GM12878 (cell line): ENCODE measurements around the gene KCNG1. TPM values are rescaled to one million over a fixed set of nuclear protein-coding genes. Genes with fewer than 3 reads are reported as not detected.

Experiments used
- ATAC-seq: fragments of 200-7000 bp; cut with Tn5 transposase; 3 replicates; pipeline ENCODE4 v1.9.1; 2020; ENCODE audit warnings: mild to moderate bottlenecking, moderate library complexity
- BruUV-seq: library from RNA; stranded (reverse); fragments of 400-500 nt; replicated peaks from 2 replicates; lab custom pipeline; 2021; lab: Mats Ljungman, UMichigan
- CTCF ChIA-PET: fragments of 300-600 bp; sonication (Branson Sonifier 250); formaldehyde crosslinking; extraction: SDS; loops from one replicate; lab custom pipeline; 2021; ENCODE audit warnings: inconsistent platforms; lab: Yijun Ruan, JAX
- POLR2A ChIA-PET: fragments of 350-600 bp; formaldehyde crosslinking; extraction: SDS; loops from one replicate; lab custom pipeline; 2021; ENCODE audit warnings: inconsistent platforms; lab: Charles Lee
- RAD21 ChIA-PET: fragments of 300-600 bp; sonication (Branson Sonifier 250); formaldehyde crosslinking; loops from one replicate; lab custom pipeline; 2023; ENCODE audit warnings: antibody characterized with exemption; ENCODE audit not compliant: unreplicated experiment; lab: Charles Lee
- SMC1A ChIA-PET: fragments of 300-600 bp; sonication (Branson Sonifier 250); formaldehyde crosslinking; loops from one replicate; lab custom pipeline; 2023; ENCODE audit not compliant: unreplicated experiment, uncharacterized antibody; lab: Charles Lee
- DNase-seq: peaks from one replicate; pipeline ENCODE4 v3.0.0-alpha.2; 2011; ENCODE audit warnings: low read depth, low spot score
- FAIRE-seq: peaks from 3 replicates; lab custom pipeline; 2011; peaks lifted over from hg19 to GRCh38; lab: Jason Lieb, UNC
- H2AFZ ChIP-seq: 2 replicates; pipeline ENCODE4 v1.6.0; 2011; ENCODE audit warnings: low read depth, low read length, control low read depth; ENCODE audit not compliant: control insufficient read depth
- H3K27ac ChIP-seq: 2 replicates; pipeline ENCODE4 v1.5.1; 2011; ENCODE audit warnings: control low read depth; ENCODE audit not compliant: control insufficient read depth, insufficient read depth
- H3K27me3 ChIP-seq, 2 experiments: replicated peaks in 1 of 2; 2 replicates each; pipeline versions ENCODE4 v1.6.0 to v1.6.1; 2011; ENCODE audit warnings: low read length in 1 of 2; ENCODE audit not compliant: control insufficient read depth in 2 of 2, insufficient read depth in 2 of 2
- H3K36me3 ChIP-seq, 2 experiments: 2 replicates each; pipeline ENCODE4 v1.5.1; 2011; ENCODE audit warnings: low read length in 1 of 2; ENCODE audit not compliant: control insufficient read depth in 2 of 2, insufficient read depth in 2 of 2
- H3K4me1 ChIP-seq: 2 replicates; pipeline ENCODE4 v1.6.1; 2011; ENCODE audit warnings: mild to moderate bottlenecking, low read length, moderate library complexity, mixed read lengths; ENCODE audit not compliant: control insufficient read depth, insufficient read depth
- H3K4me2 ChIP-seq: 2 replicates; pipeline ENCODE4 v1.6.0; 2011; ENCODE audit warnings: control low read depth; ENCODE audit not compliant: control insufficient read depth, insufficient read depth
- H3K4me3 ChIP-seq: fragments of 200-600 bp; sonication (generic); 2 replicates; pipeline ENCODE4 v1.5.1; 2016
- H3K79me2 ChIP-seq: 2 replicates; pipeline ENCODE4 v1.6.0; 2011; ENCODE audit warnings: low read length; ENCODE audit not compliant: control insufficient read depth, insufficient read depth
- H3K9ac ChIP-seq: 2 replicates; pipeline ENCODE4 v1.8.0; 2011; ENCODE audit warnings: low read length, control low read depth, mixed read lengths; ENCODE audit not compliant: control insufficient read depth, insufficient read depth
- H3K9me3 ChIP-seq: replicated peaks from 3 replicates; pipeline ENCODE4 v1.5.1; 2011; ENCODE audit warnings: mild to moderate bottlenecking, low read length; ENCODE audit not compliant: control insufficient read depth, insufficient read depth
- H4K20me1 ChIP-seq: 2 replicates; pipeline ENCODE4 v1.6.0; 2011; ENCODE audit not compliant: control insufficient read depth, insufficient read depth
- CHD4 ChIP-seq: fragments of 200-600 bp; sonication (generic); IDR thresholded peaks from 2 replicates; pipeline ENCODE4 v1.6.1; 2016; ENCODE audit warnings: mild to moderate bottlenecking
- EZH2 ChIP-seq: IDR thresholded peaks from 2 replicates; pipeline ENCODE4 v1.6.1; 2012; ENCODE audit warnings: low read depth, mild to moderate bottlenecking, control low read depth, inconsistent platforms, low read length, borderline replicate concordance; ENCODE audit not compliant: control insufficient read depth
- HCFC1 ChIP-seq: fragments of 150-350 bp; IDR thresholded peaks from 2 replicates; pipeline ENCODE4 v1.6.1; 2014; ENCODE audit warnings: low read length
- NR2F1 ChIP-seq: fragments of 450-650 bp; conservative IDR thresholded peaks from 2 replicates; pipeline ENCODE4 v1.6.1; 2017; ENCODE audit warnings: mild to moderate bottlenecking
- NRF1 ChIP-seq: conservative IDR thresholded peaks from 2 replicates; pipeline ENCODE4 v1.6.1; 2011; ENCODE audit warnings: mild to moderate bottlenecking, low read depth, low read length, improper control_type of control experiment
- SUPT20H ChIP-seq: IDR thresholded peaks from 2 replicates; pipeline ENCODE4 v1.6.1; 2011; ENCODE audit warnings: low read depth, mild to moderate bottlenecking, low read length, moderate library complexity, borderline replicate concordance; ENCODE audit not compliant: control insufficient read depth
- SUZ12 ChIP-seq: fragments of 200-600 bp; sonication (generic); IDR thresholded peaks from one replicate; pipeline ENCODE4 v1.6.1; 2018; ENCODE audit warnings: antibody characterized with exemption, mild to moderate bottlenecking; ENCODE audit not compliant: unreplicated experiment
- TARDBP ChIP-seq: IDR thresholded peaks from 2 replicates; pipeline ENCODE4 v1.6.1; 2016; ENCODE audit warnings: borderline replicate concordance
- USF1 ChIP-seq: IDR thresholded peaks from 2 replicates; pipeline ENCODE4 v1.6.1; 2011; ENCODE audit warnings: borderline replicate concordance, low read depth, mild to moderate bottlenecking, moderate library complexity, mixed read lengths, low read length; ENCODE audit not compliant: insufficient read depth; ENCODE audit errors: extremely low read length
- WGBS: methylation state at CpG from one replicate; pipeline ENCODE4 v1.1.6; 2016; ENCODE audit warnings: low lambda C conversion rate; ENCODE audit not compliant: insufficient replicate concordance, insufficient coverage; ENCODE audit errors: missing lambda C conversion rate; 5-methylcytosine and 5-hydroxymethylcytosine counted together
- in situ Hi-C: fragments of 300-500 bp; cut with MboI; formaldehyde crosslinking; loops from 9 replicates; pipeline ENCODE4 v1.14.3; 2018; ENCODE audit warnings: mixed read lengths
- intact Hi-C: fragments of 100-400 bp; cut with micrococcal nuclease; formaldehyde crosslinking; loops from one replicate; pipeline ENCODE4 v1.14.2; 2022; ENCODE audit not compliant: unreplicated experiment
- polyA plus RNA-seq, 11 experiments: library from polyadenylated mRNA; depleted of rRNA in 4 of 11; unstranded in 6 of 11; stranded (reverse) in 5 of 11; fragments of >200 nt; fragmentation: Nextera tagmentation in 4 of 11; fragmentation: Illumina TruSeq in 1 of 11; extraction: Ambion mirVana in 4 of 11; extraction: Trizol in 1 of 11; gene quantifications; 1 replicate in 1 of 11; 2 replicates in 10 of 11; pipeline versions ENCODE4 v1.2.1 to v1.2.3, GENCODE V29; 2011 to 2016; ENCODE audit warnings: inconsistent platforms in 2 of 11, missing spikeins in 2 of 11, low read depth in 1 of 11
- total RNA-seq, 4 experiments: library from RNA; depleted of rRNA in 3 of 4; stranded (reverse); fragments of >200 nt in 3 of 4; fragmentation: Illumina TruSeq in 1 of 4; extraction: Trizol in 1 of 4; gene quantifications; 2 replicates each; pipeline versions ENCODE4 v1.2.1 to v1.2.3, GENCODE V29; 2013 to 2021

Gene KCNG1
- total and polyA plus RNA-seq, 10 of the 15 experiments (the other 5 are each of a cell fraction or from before 2014, with no cell fraction given), result not detected

- FAIRE-seq, result no peak
- H3K36me3 ChIP-seq, result no peaks in the 10 kb centered on the region
- no peaks in the 10 kb centered on the region for H4K20me1 ChIP-seq
- WGBS, result 51% methylated on average over 30 of the region's 30 CpGs
- CTCF ChIA-PET, result no interaction called here
- H3K27ac ChIP-seq, result no peak overlapping the region
- no peak for TF ChIP-seq CHD4
- TF ChIP-seq NR2F1, result no peak
- no peak for TF ChIP-seq TARDBP
- TF ChIP-seq SUPT20H, result no peak
- no peak for TF ChIP-seq EZH2
- TF ChIP-seq NRF1, result no peak
- TF ChIP-seq, all 136 proteins: peak for 0
- in situ Hi-C loops, result no loop called here
- Histone ChIP-seq H3K4me3 (no peak overlapping the region), H2AFZ (no peak overlapping the region), H3K9ac (no peak overlapping the region), H3K4me2 (0 out of 2 replicates have a peak overlapping the region, but pooled peaks have one; percentile 9), H3K27me3 (peaks cover 19 to 22% of the 10 kb centered on the region in 2 experiments), H3K9me3 (no peaks in the 10 kb centered on the region), H3K79me2 (no peaks in the 10 kb centered on the region), H3K4me1 (no peaks in the 10 kb centered on the region)
- intact Hi-C loops, result no loop called here
- ChIA-PET SMC1A (no interaction called here), RAD21 (no interaction called here), POLR2A (no interaction called here)
- BruUV-seq, result no TSS peak
- no peak for ATAC-seq
- DNase-seq, result no peak
These were observed 779 bp upstream of the KCNG1 start for GRCh38 chr20:51023617-51024155.

- BruUV-seq, result no TSS peak
- H2AFZ ChIP-seq, result no peak overlapping the region
These were observed 592 bp downstream of the KCNG1 start for GRCh38 chr20:51022227-51022802.

More at GRCh38 chr20:51022227-51022802, 592 bp downstream of the KCNG1 start:
- FAIRE-seq (no peak), DNase-seq (no peak), ATAC-seq (no peak)
- Histone ChIP-seq H3K9ac (no peak overlapping the region), H3K4me2 (no peak overlapping the region), H3K36me3 (no peaks in the 10 kb centered on the region), H3K9me3 (no peaks in the 10 kb centered on the region), H3K4me3 (no peak overlapping the region), H3K79me2 (no peaks in the 10 kb centered on the region), H3K4me1 (no peaks in the 10 kb centered on the region), H4K20me1 (no peaks in the 10 kb centered on the region), H3K27me3 (peaks cover 18 to 22% of the 10 kb centered on the region in 2 experiments), H3K27ac (no peak overlapping the region)
- RAD21 ChIA-PET, result no interaction called here
- intact Hi-C loops (no loop called here), in situ Hi-C loops (no loop called here)
- SMC1A ChIA-PET, result no interaction called here
- CTCF ChIA-PET, result no interaction called here
- 7% methylated on average over 32 of the region's 39 CpGs for WGBS
- POLR2A ChIA-PET, result no interaction called here
- TF ChIP-seq USF1 (no peak), HCFC1 (no peak), SUZ12 (peak; percentile 61)
